ENCODE results near the gene SNX9.
"Not testable (repeated sequence)": the region's sequence is repeated elsewhere in the genome, so short reads cannot be mapped to it uniquely, and the experiment has no call there.

The SNX9 gene

GRCh38 chr6:157823001-157823527 lies at the start of gene SNX9:
TSS of gene SNX9 (plus strand) at chr6:157823246. CDS start at chr6:157823435, 189 bp downstream.
- peak in 44 of 51 donors; percentile 16 to 79 (median 58) for DNase-seq

GRCh38 chr6:157773248-157773773 lies 49.7 kb upstream of the SNX9 start:
- no peak for DNase-seq

GRCh38 chr6:157774153-157775135 lies 48.6 kb upstream of the SNX9 start:
- DNase-seq, result peak in 12 of 51 donors; percentile 8 to 77 (median 27)

GRCh38 chr6:157775376-157775775 lies 47.7 kb upstream of the SNX9 start:
- no peak for DNase-seq

GRCh38 chr6:157777344-157777743 lies 45.7 kb upstream of the SNX9 start:
- DNase-seq, result no peak

GRCh38 chr6:157778719-157779118 lies 44.3 kb upstream of the SNX9 start:
- DNase-seq, result no peak

GRCh38 chr6:157779705-157780604 lies 43.1 kb upstream of the SNX9 start:
- DNase-seq, result peak in 2 of 51 donors; percentile 13 to 49

- no peak for DNase-seq
Observed at GRCh38 chr6:157785636-157786035, 37.4 kb upstream of the SNX9 start.

GRCh38 chr6:157786221-157786620 lies 36.8 kb upstream of the SNX9 start:
- DNase-seq, result no peak

GRCh38 chr6:157787080-157787479 lies 36.0 kb upstream of the SNX9 start:
- no peak for DNase-seq

GRCh38 chr6:157788180-157788579 lies 34.9 kb upstream of the SNX9 start:
- DNase-seq, result no peak

- no peak for DNase-seq
Observed at GRCh38 chr6:157789297-157789696, 33.7 kb upstream of the SNX9 start.

GRCh38 chr6:157789861-157790260 lies 33.2 kb upstream of the SNX9 start:
- DNase-seq, result no peak

GRCh38 chr6:157790548-157791160 lies 32.4 kb upstream of the SNX9 start:
- no peak for DNase-seq

- no peak for DNase-seq
Observed at GRCh38 chr6:157791450-157791849, 31.6 kb upstream of the SNX9 start.

GRCh38 chr6:157792671-157793070 lies 30.4 kb upstream of the SNX9 start:
- no peak for DNase-seq

- DNase-seq, result not testable (repeated sequence)
Observed at GRCh38 chr6:157794012-157794411, 29.0 kb upstream of the SNX9 start.

GRCh38 chr6:157795841-157796240 lies 27.2 kb upstream of the SNX9 start:
- no peak for DNase-seq

GRCh38 chr6:157798851-157799250 lies 24.2 kb upstream of the SNX9 start:
- no peak for DNase-seq

- DNase-seq, result not testable (repeated sequence)
Observed at GRCh38 chr6:157799561-157799960, 23.5 kb upstream of the SNX9 start.

Measured in hypothalamus (tissue), 51 donors.